NCI-H1436 (cell line): ENCODE results near the gene ATRN.

Experiments
- DNase-seq: peaks from one replicate; lab custom pipeline; 2025; lab: John Stamatoyannopoulos, UW

Gene ATRN

GRCh38 chr20:3658716-3659491, 188.1 kb downstream of the ATRN start:
- DNase-seq: no peak

- no peak for DNase-seq
Measured at GRCh38 chr20:3659492-3660261, 188.9 kb downstream of the ATRN start.

- no peak for DNase-seq
Measured at GRCh38 chr20:3660262-3661059, 189.6 kb downstream of the ATRN start.

- DNase-seq: no peak
Measured at GRCh38 chr20:3661060-3661813, 190.4 kb downstream of the ATRN start.

GRCh38 chr20:3661814-3662665, 191.2 kb downstream of the ATRN start:
- DNase-seq: no peak

GRCh38 chr20:3663031-3663701, 192.3 kb downstream of the ATRN start, which contains the start of gene GFRA4:
TSS of gene GFRA4 (minus strand) at chr20:3663399. CDS start at chr20:3663399, 0 bp downstream.
- DNase-seq: no peak

- DNase-seq: no peak
Measured at GRCh38 chr20:3663858-3664257, 193.0 kb downstream of the ATRN start.

- no peak for DNase-seq
Measured at GRCh38 chr20:3667434-3668037, 196.7 kb downstream of the ATRN start.

- no peak for DNase-seq
Measured at GRCh38 chr20:3669710-3670367, 199.0 kb downstream of the ATRN start.

GRCh38 chr20:3670511-3670910, 199.7 kb downstream of the ATRN start:
- no peak for DNase-seq

GRCh38 chr20:3670945-3671344, 200.1 kb downstream of the ATRN start:
- DNase-seq: no peak

- DNase-seq: no peak
Measured at GRCh38 chr20:3671986-3672546, 201.2 kb downstream of the ATRN start.

GRCh38 chr20:3672547-3673171, 201.8 kb downstream of the ATRN start:
- no peak for DNase-seq

- no peak for DNase-seq
Measured at GRCh38 chr20:3673221-3674070, 202.6 kb downstream of the ATRN start.

- no peak for DNase-seq
Measured at GRCh38 chr20:3674447-3674846, 203.6 kb downstream of the ATRN start.

- DNase-seq: no peak
Measured at GRCh38 chr20:3674995-3675900, 204.4 kb downstream of the ATRN start.
